GM10248 (cell line): ENCODE data around the gene ZNF578.
"Not testable (repeated sequence)": the region's sequence is repeated elsewhere in the genome, so short reads cannot be mapped to it uniquely, and the experiment has no call there.

Experiments
- CTCF ChIA-PET: fragments of 300-600 bp; sonication (Branson Sonifier 250); formaldehyde crosslinking; extraction: SDS; loops from one replicate; lab custom pipeline; 2021; ENCODE audit warnings: antibody characterized with exemption; lab: Yijun Ruan, JAX
- POLR2A ChIA-PET: fragments of 350-650 bp; sonication (Branson Sonifier 250); formaldehyde crosslinking; extraction: SDS; loops from one replicate; lab custom pipeline; 2020; ENCODE audit warnings: antibody characterized with exemption; lab: Yijun Ruan, JAX
- DNase-seq: peaks from one replicate; pipeline ENCODE4 v3.0.0; 2012; ENCODE audit errors: extremely low spot score
- TF ChIP-seq, protein P1 (sequence below): IDR thresholded peaks from 2 replicates; pipeline ENCODE4 v1.5.1; 2012; ENCODE audit warnings: mild to moderate bottlenecking, low read depth; ENCODE audit errors: extremely low read depth, missing control alignments, control extremely low read depth

ZNF578 gene

DNA sequence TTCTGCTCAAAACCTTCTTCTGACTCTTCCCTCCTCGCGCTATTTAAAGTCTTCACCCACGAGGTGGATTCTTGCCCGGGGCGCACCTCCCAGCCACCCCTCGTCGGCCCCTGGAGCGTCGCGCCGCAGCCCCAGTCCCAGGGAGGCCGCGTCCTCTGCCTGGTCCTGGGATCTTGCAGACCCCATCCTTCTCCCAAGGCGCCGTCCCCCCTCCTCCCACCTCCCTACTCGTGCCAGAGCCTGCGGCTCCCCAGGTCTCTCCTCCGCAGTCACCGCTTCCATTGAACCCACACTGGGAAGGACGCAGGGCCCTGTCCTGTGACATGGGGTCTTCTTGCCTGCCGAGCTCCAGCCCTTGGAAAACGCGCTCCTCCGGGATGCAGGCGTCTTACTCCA is 74.6 kb downstream of the ZNF578 start:
- no peak for DNase-seq
- POLR2A ChIA-PET: no interaction called here
- CTCF ChIA-PET: no interaction called here
- TF ChIP-seq, protein P1, sequence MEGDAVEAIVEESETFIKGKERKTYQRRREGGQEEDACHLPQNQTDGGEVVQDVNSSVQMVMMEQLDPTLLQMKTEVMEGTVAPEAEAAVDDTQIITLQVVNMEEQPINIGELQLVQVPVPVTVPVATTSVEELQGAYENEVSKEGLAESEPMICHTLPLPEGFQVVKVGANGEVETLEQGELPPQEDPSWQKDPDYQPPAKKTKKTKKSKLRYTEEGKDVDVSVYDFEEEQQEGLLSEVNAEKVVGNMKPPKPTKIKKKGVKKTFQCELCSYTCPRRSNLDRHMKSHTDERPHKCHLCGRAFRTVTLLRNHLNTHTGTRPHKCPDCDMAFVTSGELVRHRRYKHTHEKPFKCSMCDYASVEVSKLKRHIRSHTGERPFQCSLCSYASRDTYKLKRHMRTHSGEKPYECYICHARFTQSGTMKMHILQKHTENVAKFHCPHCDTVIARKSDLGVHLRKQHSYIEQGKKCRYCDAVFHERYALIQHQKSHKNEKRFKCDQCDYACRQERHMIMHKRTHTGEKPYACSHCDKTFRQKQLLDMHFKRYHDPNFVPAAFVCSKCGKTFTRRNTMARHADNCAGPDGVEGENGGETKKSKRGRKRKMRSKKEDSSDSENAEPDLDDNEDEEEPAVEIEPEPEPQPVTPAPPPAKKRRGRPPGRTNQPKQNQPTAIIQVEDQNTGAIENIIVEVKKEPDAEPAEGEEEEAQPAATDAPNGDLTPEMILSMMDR: no peak

DNA sequence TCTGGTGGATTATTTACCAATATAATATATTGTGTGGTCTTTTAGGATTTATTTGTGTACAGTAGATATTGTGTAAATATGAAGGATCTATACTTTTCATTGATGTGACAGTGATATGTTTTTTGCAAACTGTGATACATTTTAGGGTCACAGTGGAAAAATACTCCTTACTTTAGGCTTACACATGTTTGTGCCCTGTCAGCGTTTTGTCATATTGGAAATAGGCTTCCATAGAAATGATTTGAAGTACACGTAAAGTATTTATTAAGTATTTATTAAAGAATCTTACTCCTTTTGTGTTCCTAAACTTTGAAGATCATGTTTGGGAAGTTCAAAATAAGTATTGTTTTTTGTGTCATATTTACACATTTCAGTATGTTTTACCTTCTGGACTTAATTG is 79.1 kb downstream of the ZNF578 start:
- CTCF ChIA-PET: no interaction called here

DNA sequence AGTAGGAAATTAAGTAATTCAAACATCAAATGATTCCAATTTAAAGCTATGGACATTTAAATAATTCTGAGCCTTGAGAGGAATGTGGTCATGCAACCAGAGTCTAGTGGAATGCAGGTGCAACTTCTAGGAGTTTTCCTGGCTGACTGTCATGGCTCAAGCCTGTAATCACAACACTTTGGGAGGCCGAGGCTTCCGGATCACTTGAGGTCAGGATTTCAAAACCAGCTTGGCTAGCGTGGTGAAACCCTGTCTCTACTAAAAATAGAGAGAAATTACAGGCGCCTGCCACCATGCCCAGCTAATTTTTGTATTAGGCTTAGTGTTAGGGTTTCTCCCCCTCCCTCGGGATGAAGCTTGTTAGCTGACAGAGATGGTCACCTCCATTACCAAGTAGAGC is 80.5 kb downstream of the ZNF578 start:
- TF ChIP-seq, protein P1: no peak
- CTCF ChIA-PET: interaction anchor here (1.2 kb wide), 2 partner anchors 8 to 190 kb away, joined by 3 read pairs; no protein-coding TSS in a partner anchor
- DNase-seq: no peak
- POLR2A ChIA-PET: no interaction called here

More for the DNA sequence above, 79.1 kb downstream of the ZNF578 start:
- POLR2A ChIA-PET: no interaction called here
- DNase-seq: no peak
- TF ChIP-seq, protein P1: no peak

DNA sequence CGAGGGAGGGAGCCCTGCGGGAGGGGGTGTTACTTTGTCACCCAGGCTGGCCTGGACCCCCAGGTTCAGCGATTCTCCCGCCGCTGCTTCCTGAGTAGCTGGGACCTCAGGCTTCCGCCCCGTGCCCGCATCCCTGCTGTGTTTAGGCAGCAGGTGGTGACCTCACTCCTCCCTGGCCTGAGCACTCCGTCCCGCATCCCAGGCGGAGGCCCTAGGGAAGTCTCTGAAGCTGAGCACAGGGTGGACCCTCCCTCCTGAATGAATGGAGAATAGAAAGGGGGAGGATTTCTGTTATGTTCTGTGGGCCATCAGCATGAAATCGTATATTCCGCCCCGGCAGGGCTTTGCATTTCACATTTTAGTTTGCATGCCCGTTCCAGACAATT is 82.0 kb downstream of the ZNF578 start:
- POLR2A ChIA-PET: interaction anchor here (0.7 kb wide), 2 partner anchors 8 to 239 kb away, joined by 6 to 8 read pairs; no protein-coding TSS in a partner anchor
- DNase-seq, CTCF ChIA-PET: not testable (repeated sequence)

DNA sequence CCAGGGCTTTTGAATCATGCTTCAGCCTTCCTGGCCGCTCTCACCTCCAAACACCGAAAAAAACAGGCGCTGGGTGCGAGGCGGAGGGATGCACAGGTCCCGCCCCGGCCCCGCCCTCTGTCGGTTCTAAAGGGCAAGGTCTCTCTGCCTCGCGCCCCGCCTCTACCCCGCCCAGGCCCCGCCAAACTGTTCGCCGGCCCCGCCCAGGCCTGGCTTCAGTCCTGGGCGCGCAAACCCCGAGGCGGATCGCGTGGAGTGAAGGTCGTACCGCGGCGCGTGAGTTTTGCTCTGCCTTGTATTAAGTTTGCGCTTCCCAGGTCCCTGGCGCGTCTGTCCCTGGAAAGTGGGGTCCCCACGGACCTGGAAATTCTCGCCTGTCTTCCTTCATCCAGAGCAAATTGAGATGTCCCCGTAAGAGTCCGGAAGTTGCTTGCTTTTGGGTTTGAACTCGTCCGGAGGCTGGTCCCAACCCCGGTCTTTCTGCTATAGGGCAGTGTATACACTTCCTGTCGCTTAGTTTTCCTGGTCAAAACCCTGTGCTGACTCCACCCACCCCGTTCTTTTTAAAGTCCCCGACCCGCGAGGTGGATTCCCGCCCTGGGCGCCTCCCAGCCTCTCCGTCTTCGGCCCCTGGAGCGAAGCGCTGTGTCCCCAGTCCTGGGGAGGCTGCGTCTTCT is 82.6 kb downstream of the ZNF578 start:
- CTCF ChIA-PET: no interaction called here
- POLR2A ChIA-PET: no interaction called here
- DNase-seq: peak; percentile 78
- TF ChIP-seq, protein P1: no peak

DNA sequence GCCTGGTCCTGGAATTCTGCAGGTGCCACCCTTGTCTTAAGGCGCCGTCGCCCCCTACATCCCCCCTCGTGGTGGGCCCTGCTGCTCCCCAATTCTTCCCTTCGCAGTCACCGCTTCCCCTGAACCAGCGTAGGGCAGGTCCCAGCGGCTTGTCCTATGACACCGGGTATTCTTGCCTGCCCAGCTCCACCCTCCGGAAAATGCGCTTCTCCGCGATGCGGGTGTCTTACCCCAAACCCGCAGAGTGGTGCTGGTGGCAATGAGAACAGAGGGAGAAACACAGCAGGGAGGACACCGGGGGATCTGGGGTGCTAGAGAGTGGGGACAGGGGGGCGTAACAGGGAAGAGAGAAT is 83.1 kb downstream of the ZNF578 start:
- CTCF ChIA-PET: no interaction called here
- DNase-seq: no peak
- TF ChIP-seq, protein P1: no peak
- POLR2A ChIA-PET: no interaction called here

DNA sequence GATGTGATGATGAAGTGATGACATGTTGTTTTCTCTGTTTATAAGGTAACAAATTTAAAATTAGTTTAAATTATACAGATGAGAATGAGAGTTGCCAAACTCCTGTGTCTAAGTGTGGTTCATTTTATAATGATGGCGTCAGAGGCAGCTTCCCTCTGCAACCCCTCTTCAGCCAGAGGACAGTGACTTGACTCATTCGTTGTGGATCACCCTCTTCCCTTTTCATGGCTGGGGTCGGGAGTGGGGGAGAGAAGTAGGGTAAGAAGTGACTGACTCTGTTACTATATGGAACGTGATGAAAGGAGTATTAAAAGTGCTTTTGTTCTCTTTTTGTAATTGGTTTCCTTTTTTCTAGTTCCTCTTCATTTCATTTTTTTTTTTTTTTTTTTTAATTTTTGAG is 85.5 kb downstream of the ZNF578 start:
- CTCF ChIA-PET, DNase-seq: not testable (repeated sequence)
- POLR2A ChIA-PET: interaction anchor here (0.7 kb wide), 1 partner anchor 401 kb away, joined by 6 read pairs; no protein-coding TSS in a partner anchor

DNA sequence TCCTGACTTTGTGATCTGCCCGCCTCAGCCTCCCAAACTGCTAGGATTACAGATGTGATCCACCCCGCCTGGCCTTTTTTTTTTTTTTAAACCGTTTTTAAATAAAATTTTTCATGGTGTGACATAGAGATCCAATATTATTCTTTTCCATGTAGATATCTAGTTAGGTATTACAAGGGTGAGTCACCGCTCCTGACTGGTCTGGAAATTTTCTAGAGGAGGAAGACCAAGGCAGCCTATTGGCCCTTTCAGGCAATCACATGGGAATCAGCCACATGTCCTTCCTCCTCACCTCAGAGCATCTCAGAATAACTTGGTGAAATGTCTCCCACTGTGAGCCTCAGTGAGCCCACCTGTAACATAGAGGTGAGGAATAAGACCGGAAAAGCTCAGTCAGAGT is 87.8 kb downstream of the ZNF578 start:
- CTCF ChIA-PET, DNase-seq, POLR2A ChIA-PET: not testable (repeated sequence)
